ENCODE data around the gene CDC42EP2.

CDC42EP2 gene

DNA sequence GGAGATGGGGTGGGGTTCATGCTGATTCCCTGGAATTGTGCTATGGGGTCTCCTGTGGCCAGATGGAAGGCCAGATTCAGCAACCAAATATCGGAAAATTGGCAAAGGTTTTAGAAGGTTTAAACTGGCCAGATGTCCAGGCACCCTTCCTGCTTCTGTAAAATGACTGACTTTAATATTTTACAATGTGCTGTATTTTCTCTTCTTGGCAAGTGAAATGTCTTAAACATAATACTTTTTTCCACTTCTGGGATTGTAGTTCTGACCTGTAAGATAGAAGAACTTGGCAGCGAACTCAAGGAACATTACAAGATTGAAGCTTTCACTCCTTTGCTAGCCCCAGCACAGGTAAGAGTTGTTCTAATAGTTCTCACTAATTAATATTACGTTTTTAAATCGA is 35.4 kb upstream of the CDC42EP2 start:
- TF ChIP-seq, protein P1, sequence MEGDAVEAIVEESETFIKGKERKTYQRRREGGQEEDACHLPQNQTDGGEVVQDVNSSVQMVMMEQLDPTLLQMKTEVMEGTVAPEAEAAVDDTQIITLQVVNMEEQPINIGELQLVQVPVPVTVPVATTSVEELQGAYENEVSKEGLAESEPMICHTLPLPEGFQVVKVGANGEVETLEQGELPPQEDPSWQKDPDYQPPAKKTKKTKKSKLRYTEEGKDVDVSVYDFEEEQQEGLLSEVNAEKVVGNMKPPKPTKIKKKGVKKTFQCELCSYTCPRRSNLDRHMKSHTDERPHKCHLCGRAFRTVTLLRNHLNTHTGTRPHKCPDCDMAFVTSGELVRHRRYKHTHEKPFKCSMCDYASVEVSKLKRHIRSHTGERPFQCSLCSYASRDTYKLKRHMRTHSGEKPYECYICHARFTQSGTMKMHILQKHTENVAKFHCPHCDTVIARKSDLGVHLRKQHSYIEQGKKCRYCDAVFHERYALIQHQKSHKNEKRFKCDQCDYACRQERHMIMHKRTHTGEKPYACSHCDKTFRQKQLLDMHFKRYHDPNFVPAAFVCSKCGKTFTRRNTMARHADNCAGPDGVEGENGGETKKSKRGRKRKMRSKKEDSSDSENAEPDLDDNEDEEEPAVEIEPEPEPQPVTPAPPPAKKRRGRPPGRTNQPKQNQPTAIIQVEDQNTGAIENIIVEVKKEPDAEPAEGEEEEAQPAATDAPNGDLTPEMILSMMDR (conservative IDR thresholded peaks at IDR 0.05; ENCODE audit: low read depth, low read length) = no peak
- H3K4me3 ChIP-seq (ENCODE audit: low read length) = no peak overlapping the region
- no peak for DNase-seq (ENCODE audit: low read depth)

DNA sequence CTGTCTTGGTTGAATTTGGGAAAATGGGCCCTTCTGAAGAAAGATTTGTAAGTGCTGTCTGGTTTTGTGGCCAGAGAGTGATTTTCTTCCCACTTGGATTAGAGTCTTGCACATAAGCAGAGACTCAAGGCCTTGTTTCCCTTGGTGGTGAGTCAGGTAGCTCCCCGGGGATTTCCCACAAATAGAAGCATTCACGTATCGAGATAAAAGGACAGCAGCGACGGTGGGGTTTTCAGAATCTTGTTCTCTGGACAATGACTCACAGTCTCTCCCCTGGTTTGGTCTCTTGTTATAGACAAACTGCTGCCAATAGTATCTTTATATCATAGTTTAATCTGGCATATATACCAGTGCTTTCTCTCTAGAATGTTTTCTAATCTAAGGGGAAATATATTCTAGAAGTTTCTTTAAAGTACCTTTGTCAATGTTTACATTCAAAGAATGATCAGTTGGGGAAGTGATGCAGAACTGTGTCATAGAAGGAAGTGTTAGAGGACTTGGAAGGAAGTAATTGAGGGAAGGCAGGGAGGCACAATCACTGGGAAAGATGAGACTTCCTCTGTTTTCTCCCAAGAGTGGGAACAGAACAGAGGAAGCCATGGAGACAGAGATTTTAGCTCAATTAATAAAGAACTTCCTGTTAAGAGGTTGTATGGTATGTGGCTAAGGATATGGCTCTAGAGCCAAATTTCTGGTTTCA is 34.8 kb upstream of the CDC42EP2 start:
- TF ChIP-seq, protein P1 (conservative IDR thresholded peaks at IDR 0.05; ENCODE audit: low read depth, low read length) = no peak
- DNase-seq (ENCODE audit: low read depth) = peak; percentile 86
- H3K4me3 ChIP-seq (ENCODE audit: low read length) = no peak overlapping the region

- no peak overlapping the region for H3K4me3 ChIP-seq (ENCODE audit: low read length)
- no peak for DNase-seq (ENCODE audit: low read depth)
- TF ChIP-seq, protein P1 (conservative IDR thresholded peaks at IDR 0.05; ENCODE audit: low read depth, low read length) = no peak
Observed at GRCh38 chr11:65280646-65281045, 34.0 kb upstream of the CDC42EP2 start.

- TF ChIP-seq, protein P1 (conservative IDR thresholded peaks at IDR 0.05; ENCODE audit: low read depth, low read length) = no peak
- H3K4me3 ChIP-seq (ENCODE audit: low read length) = no peak overlapping the region
- DNase-seq (ENCODE audit: low read depth) = no peak
Observed at GRCh38 chr11:65286686-65287085, 28.0 kb upstream of the CDC42EP2 start.

DNA sequence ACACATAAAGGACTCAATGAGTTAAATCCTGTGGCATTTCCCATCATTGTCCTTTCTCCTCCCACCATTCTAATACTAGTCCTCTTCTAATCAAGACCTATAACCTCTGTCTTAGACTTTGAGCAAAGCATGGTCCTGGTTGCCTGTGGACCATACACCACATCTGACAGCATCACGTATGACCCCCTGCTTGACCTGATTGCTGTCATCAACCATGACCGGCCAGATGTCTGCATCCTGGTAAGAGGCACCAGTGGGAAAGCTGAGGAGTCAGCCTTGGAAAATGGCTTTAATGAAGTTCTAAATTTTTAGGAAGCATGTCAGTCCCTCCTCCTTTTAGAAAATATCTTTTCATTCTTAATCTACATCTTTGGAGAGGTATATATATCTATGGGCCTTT is 27.1 kb upstream of the CDC42EP2 start:
- TF ChIP-seq, protein P1 (conservative IDR thresholded peaks at IDR 0.05; ENCODE audit: low read depth, low read length) = no peak
- DNase-seq (ENCODE audit: low read depth) = no peak
- no peak overlapping the region for H3K4me3 ChIP-seq (ENCODE audit: low read length)

DNA sequence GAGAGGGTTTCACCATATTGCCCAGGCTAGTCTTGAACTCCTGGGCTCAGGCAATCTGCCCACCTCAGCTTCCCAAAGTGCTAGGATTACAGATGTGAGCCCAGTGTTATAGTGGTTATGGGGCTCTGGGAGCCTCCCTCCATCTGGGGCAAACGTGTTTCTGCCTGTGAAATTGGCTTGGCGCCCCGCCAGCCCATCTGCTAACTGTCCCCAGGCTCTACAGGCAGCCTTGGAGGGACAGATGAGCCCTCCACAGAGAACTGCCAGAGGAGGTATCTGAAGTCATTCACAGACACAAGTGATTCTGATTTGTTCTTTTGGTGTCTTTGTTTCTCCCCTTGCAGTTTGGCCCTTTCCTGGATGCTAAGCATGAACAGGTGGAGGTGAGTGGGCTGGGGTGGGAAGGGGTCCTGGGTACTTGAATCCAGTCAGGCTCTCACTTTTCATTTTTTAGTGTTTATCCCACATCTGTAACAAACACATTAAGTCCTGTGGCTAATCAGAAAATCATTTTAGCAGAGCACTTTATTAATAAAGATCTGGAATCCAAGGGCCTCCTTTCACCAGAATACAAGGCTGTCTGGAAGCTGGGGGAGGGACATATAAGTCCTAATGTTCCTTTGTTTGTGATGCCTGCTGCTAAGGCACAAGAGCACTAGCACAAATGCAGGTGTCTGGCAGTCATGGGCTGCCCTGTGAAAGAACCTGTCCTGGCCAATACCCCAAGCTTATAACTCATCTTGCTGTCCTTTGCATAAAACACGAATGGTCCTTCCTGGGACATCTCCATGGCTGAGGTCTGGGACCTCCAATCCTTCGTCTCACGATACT is 25.7 kb upstream of the CDC42EP2 start:
- no peak for DNase-seq (ENCODE audit: low read depth)
- TF ChIP-seq, protein P1 (conservative IDR thresholded peaks at IDR 0.05; ENCODE audit: low read depth, low read length) = no peak
- H3K4me3 ChIP-seq (ENCODE audit: low read length) = no peak overlapping the region

Data from retinal pigment epithelial cell (primary cell).